ENCODE data around the gene OVCH1.
A peak's percentile ranks its signal among the peaks of the same experiment; 100 is the strongest.

Gene OVCH1

DNA sequence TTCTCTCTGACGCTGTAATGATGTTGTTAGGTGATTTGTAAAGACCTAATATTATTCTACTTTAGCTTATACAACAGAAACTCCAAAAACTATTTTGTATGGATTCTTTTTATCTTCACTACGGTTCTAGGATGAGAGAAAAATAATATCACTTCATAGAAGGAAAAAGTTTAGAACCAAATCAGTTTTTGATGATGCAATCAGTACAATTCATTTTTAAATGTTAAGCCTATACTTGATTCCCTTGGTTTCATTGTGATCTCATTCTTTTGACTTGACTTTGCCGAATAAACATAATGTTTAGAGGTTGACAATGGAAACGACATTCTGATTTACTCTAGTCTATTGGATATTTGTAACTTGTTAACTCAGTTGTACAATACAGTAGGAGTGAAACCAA lies 91.9 kb downstream of the OVCH1 start:
- TF ChIP-seq, protein P1, sequence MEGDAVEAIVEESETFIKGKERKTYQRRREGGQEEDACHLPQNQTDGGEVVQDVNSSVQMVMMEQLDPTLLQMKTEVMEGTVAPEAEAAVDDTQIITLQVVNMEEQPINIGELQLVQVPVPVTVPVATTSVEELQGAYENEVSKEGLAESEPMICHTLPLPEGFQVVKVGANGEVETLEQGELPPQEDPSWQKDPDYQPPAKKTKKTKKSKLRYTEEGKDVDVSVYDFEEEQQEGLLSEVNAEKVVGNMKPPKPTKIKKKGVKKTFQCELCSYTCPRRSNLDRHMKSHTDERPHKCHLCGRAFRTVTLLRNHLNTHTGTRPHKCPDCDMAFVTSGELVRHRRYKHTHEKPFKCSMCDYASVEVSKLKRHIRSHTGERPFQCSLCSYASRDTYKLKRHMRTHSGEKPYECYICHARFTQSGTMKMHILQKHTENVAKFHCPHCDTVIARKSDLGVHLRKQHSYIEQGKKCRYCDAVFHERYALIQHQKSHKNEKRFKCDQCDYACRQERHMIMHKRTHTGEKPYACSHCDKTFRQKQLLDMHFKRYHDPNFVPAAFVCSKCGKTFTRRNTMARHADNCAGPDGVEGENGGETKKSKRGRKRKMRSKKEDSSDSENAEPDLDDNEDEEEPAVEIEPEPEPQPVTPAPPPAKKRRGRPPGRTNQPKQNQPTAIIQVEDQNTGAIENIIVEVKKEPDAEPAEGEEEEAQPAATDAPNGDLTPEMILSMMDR (IDR thresholded peaks at IDR 0.05; ENCODE audit: low read depth, low read length): no peak
- TF ChIP-seq EZH2phosphoT487 (IDR thresholded peaks at IDR 0.05; ENCODE audit: low read depth): no peak
- Histone ChIP-seq H3K36me3 (replicated peaks; ENCODE audit: low read depth, low read length) (no peaks in the 10 kb centered on the region), H3K27me3 (ENCODE audit: low read depth, low read length) (no peaks in the 10 kb centered on the region), H4K20me1 (ENCODE audit: insufficient read depth, low read length) (no peaks in the 10 kb centered on the region), H3K4me1 (ENCODE audit: low read length) (no peaks in the 10 kb centered on the region), H3K9me3 (ENCODE audit: insufficient read depth, low read length) (no peaks in the 10 kb centered on the region), H2AFZ (ENCODE audit: low read depth, low read length) (no peak overlapping the region), H3K4me3 (ENCODE audit: low read length) (no peak overlapping the region), H3K9ac (ENCODE audit: low read length) (no peak overlapping the region), H3K4me2 (ENCODE audit: low read length) (no peak overlapping the region), H3K27ac (ENCODE audit: low read length) (no peak overlapping the region), H3K79me2 (ENCODE audit: low read length) (no peaks in the 10 kb centered on the region)

DNA sequence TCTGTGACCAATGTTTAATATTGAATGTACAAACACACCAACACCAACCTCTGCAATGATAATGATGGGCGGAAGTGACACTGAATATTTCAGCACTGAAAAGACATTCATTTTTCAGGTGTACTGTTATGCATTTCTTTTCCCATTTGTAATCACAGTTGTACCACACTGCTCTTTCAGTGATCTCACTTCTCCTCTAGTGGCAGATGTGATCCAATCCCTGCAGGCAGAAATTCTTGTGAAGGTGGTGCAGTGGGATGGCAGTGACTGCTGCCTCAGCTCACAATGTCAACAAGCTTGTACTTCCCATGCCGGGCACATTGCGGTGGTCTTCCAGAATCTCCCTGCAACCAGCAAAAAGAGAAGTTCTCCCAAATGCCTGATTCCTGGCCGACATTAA lies 93.5 kb downstream of the OVCH1 start:
- H4K20me1 ChIP-seq (ENCODE audit: insufficient read depth, low read length): no peaks in the 10 kb centered on the region
- no peak for TF ChIP-seq EZH2phosphoT487 (IDR thresholded peaks at IDR 0.05; ENCODE audit: low read depth)
- TF ChIP-seq, protein P1 (IDR thresholded peaks at IDR 0.05; ENCODE audit: low read depth, low read length): no peak
- H3K9me3 ChIP-seq (ENCODE audit: insufficient read depth, low read length): no peaks in the 10 kb centered on the region
- H3K9ac ChIP-seq (ENCODE audit: low read length): no peak overlapping the region
- no peaks in the 10 kb centered on the region for H3K79me2 ChIP-seq (ENCODE audit: low read length)
- no peak overlapping the region for H3K4me3 ChIP-seq (ENCODE audit: low read length)
- H3K27me3 ChIP-seq (ENCODE audit: low read depth, low read length): 0 out of 2 replicates have a peak, but pooled peaks cover 1% of the 10 kb centered on the region
- no peak overlapping the region for H3K27ac ChIP-seq (ENCODE audit: low read length)
- H2AFZ ChIP-seq (ENCODE audit: low read depth, low read length): no peak overlapping the region
- H3K4me2 ChIP-seq (ENCODE audit: low read length): no peak overlapping the region
- no peaks in the 10 kb centered on the region for H3K36me3 ChIP-seq (replicated peaks; ENCODE audit: low read depth, low read length)
- H3K4me1 ChIP-seq (ENCODE audit: low read length): no peaks in the 10 kb centered on the region

DNA sequence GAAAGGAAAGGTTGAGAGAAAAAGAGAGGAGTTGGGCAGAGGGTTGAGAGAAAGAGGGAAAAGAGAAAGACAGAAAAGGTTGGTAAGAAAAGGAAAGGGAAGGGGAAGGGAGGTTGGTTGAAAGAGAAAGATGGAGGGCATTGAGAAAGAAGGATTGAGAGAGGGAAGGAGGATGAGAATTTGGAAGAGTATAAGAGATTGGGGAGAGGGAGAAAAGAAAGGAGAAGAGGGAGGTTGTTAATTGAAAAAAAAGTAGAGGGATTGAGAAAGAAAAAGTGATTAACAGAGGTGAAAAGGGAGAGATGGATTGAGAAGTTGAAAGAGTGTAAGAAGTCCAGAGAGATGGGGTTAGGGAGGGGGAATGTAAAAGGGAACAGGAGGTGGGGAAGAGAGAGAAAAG lies 95.0 kb downstream of the OVCH1 start:
- no peak overlapping the region for H3K4me2 ChIP-seq (ENCODE audit: low read length)
- H3K4me3 ChIP-seq (ENCODE audit: low read length): no peak overlapping the region
- no peaks in the 10 kb centered on the region for H3K79me2 ChIP-seq (ENCODE audit: low read length)
- 0 out of 2 replicates have a peak, but pooled peaks cover 3% of the 10 kb centered on the region for H3K27me3 ChIP-seq (ENCODE audit: low read depth, low read length)
- no peaks in the 10 kb centered on the region for H3K4me1 ChIP-seq (ENCODE audit: low read length)
- no peaks in the 10 kb centered on the region for H4K20me1 ChIP-seq (ENCODE audit: insufficient read depth, low read length)
- H3K36me3 ChIP-seq (replicated peaks; ENCODE audit: low read depth, low read length): no peaks in the 10 kb centered on the region
- TF ChIP-seq EZH2phosphoT487 (IDR thresholded peaks at IDR 0.05; ENCODE audit: low read depth): no peak
- TF ChIP-seq, protein P1 (IDR thresholded peaks at IDR 0.05; ENCODE audit: low read depth, low read length): no peak
- H3K9me3 ChIP-seq (ENCODE audit: insufficient read depth, low read length): no peaks in the 10 kb centered on the region
- no peak overlapping the region for H3K27ac ChIP-seq (ENCODE audit: low read length)
- no peak overlapping the region for H3K9ac ChIP-seq (ENCODE audit: low read length)
- no peak overlapping the region for H2AFZ ChIP-seq (ENCODE audit: low read depth, low read length)

DNA sequence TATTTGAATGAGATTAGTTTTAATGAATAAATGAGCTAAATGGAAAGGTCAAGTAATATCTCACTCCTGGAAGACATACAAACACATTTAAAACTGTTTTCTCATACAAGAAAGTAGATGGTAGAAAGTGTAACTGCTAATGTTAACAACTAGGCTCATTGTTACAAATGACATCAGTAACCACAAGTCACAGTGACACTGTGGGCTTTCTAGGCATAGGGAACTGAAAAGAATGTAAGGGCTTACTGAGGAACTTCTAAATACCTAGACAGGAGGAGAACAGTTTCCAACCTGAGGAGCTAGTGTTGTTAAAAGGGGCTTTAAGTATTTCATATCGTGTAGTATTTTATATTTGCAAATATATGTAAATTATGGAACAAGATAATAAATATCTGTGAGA lies 99.0 kb downstream of the OVCH1 start:
- no peaks in the 10 kb centered on the region for H4K20me1 ChIP-seq (ENCODE audit: insufficient read depth, low read length)
- no peaks in the 10 kb centered on the region for H3K9me3 ChIP-seq (ENCODE audit: insufficient read depth, low read length)
- H3K4me3 ChIP-seq (ENCODE audit: low read length): no peak overlapping the region
- H3K36me3 ChIP-seq (replicated peaks; ENCODE audit: low read depth, low read length): no peaks in the 10 kb centered on the region
- 0 out of 2 replicates have a peak overlapping the region, but pooled peaks have one; percentile 3 for H3K4me2 ChIP-seq (ENCODE audit: low read length)
- no peak overlapping the region for H3K27ac ChIP-seq (ENCODE audit: low read length)
- no peak overlapping the region for H3K9ac ChIP-seq (ENCODE audit: low read length)
- H3K4me1 ChIP-seq (ENCODE audit: low read length): no peaks in the 10 kb centered on the region
- TF ChIP-seq, protein P1 (IDR thresholded peaks at IDR 0.05; ENCODE audit: low read depth, low read length): no peak
- TF ChIP-seq EZH2phosphoT487 (IDR thresholded peaks at IDR 0.05; ENCODE audit: low read depth): no peak
- H3K27me3 ChIP-seq (ENCODE audit: low read depth, low read length): 0 out of 2 replicates have a peak, but pooled peaks cover 3% of the 10 kb centered on the region
- H3K79me2 ChIP-seq (ENCODE audit: low read length): no peaks in the 10 kb centered on the region
- H2AFZ ChIP-seq (ENCODE audit: low read depth, low read length): no peak overlapping the region
